ENCODE results near the gene DPP7.
A peak's percentile ranks its signal among the peaks of the same experiment; 100 is the strongest.

DPP7 gene

GRCh38 chr9:137070906-137071275, 43.6 kb downstream of the DPP7 start:
- no peak for TF ChIP-seq CTCF (IDR thresholded peaks at IDR 0.05; ENCODE audit: insufficient read depth, low read depth, low read length, missing control alignments)
- peak overlapping the region; percentile 61 for H3K4me3 ChIP-seq (ENCODE audit: low read depth, low read length)
- no peak for DNase-seq (ENCODE audit: low read depth)

GRCh38 chr9:137070201-137070905, 44.2 kb downstream of the DPP7 start, which contains the start of gene SAPCD2:
SAPCD2 (minus strand) TSS chr9:137070557; CDS start chr9:137070460, 97 bp downstream.
- no peak for TF ChIP-seq CTCF (IDR thresholded peaks at IDR 0.05; ENCODE audit: insufficient read depth, low read depth, low read length, missing control alignments)
- peak within 1 kb of the TSS; percentile 61 for H3K4me3 ChIP-seq (ENCODE audit: low read depth, low read length)
- DNase-seq (ENCODE audit: low read depth): peak; percentile 93

- DNase-seq (ENCODE audit: low read depth): no peak
- peak overlapping the region; percentile 61 for H3K4me3 ChIP-seq (ENCODE audit: low read depth, low read length)
- TF ChIP-seq CTCF (IDR thresholded peaks at IDR 0.05; ENCODE audit: insufficient read depth, low read depth, low read length, missing control alignments): no peak
Observed at GRCh38 chr9:137069508-137070091, 44.9 kb downstream of the DPP7 start.

- peak overlapping the region; percentile 61 for H3K4me3 ChIP-seq (ENCODE audit: low read depth, low read length)
- TF ChIP-seq CTCF (IDR thresholded peaks at IDR 0.05; ENCODE audit: insufficient read depth, low read depth, low read length, missing control alignments): no peak
- DNase-seq (ENCODE audit: low read depth): no peak
Observed at GRCh38 chr9:137068539-137069507, 45.7 kb downstream of the DPP7 start.

- DNase-seq (ENCODE audit: low read depth): peak; percentile 93
- no peak overlapping the region for H3K4me3 ChIP-seq (ENCODE audit: low read depth, low read length)
- TF ChIP-seq CTCF (IDR thresholded peaks at IDR 0.05; ENCODE audit: insufficient read depth, low read depth, low read length, missing control alignments): peak; percentile 85
Observed at GRCh38 chr9:137067860-137068538, 46.5 kb downstream of the DPP7 start.

- DNase-seq (ENCODE audit: low read depth): no peak
- TF ChIP-seq CTCF (IDR thresholded peaks at IDR 0.05; ENCODE audit: insufficient read depth, low read depth, low read length, missing control alignments): no peak
- H3K4me3 ChIP-seq (ENCODE audit: low read depth, low read length): no peak overlapping the region
Observed at GRCh38 chr9:137066096-137066861, 48.3 kb downstream of the DPP7 start.

Data from GM12865 (cell line).